Spinal cord (tissue), 10 donors: ENCODE data around the gene FBRSL1. TPM values are rescaled to one million over a fixed set of nuclear protein-coding genes. Genes with fewer than 3 reads are reported as not detected.

Experiments
- DNase-seq, 6 donors: peaks; one replicate each; pipeline versions ENCODE4 v3.0.0 to v3.0.0-alpha.2; 2013 to 2015; ENCODE audit warnings: low spot score in 6 of 6, low read depth in 4 of 6
- H3K27ac ChIP-seq: one replicate; pipeline ENCODE4 v1.5.1; 2013; ENCODE audit warnings: low read depth, low read length, control low read depth
- H3K27me3 ChIP-seq: one replicate; pipeline ENCODE4 v1.6.1; 2013; ENCODE audit warnings: low read length; ENCODE audit not compliant: control insufficient read depth, insufficient read depth
- H3K36me3 ChIP-seq: one replicate; pipeline ENCODE4 v1.6.1; 2013; ENCODE audit warnings: low read length; ENCODE audit not compliant: control insufficient read depth, insufficient read depth
- H3K4me1 ChIP-seq: one replicate; pipeline ENCODE4 v1.6.1; 2013; ENCODE audit warnings: low read length; ENCODE audit not compliant: control insufficient read depth, insufficient read depth
- H3K4me3 ChIP-seq: one replicate; pipeline ENCODE4 v1.5.1; 2013; ENCODE audit warnings: low read depth, low read length, control low read depth
- H3K9me3 ChIP-seq: one replicate; pipeline ENCODE4 v1.6.1; 2013; ENCODE audit warnings: low read length; ENCODE audit not compliant: control insufficient read depth, insufficient read depth
- WGBS: methylation state at CpG from one replicate; pipeline ENCODE4 v1.1.5; 2013; ENCODE audit warnings: missing lambda C conversion rate; ENCODE audit not compliant: insufficient coverage; 5-methylcytosine and 5-hydroxymethylcytosine counted together
- polyA plus RNA-seq, 2 donors: library from polyadenylated mRNA; unstranded; fragments of 120-200 nt; gene quantifications; one replicate each; pipeline ENCODE4 v1.2.1, GENCODE V29; 2013; ENCODE audit not compliant: insufficient read length in 2 of 2
- total RNA-seq, 2 donors: library from RNA; depleted of rRNA in 1 of 2; stranded (reverse); fragments of 120-200 nt in 1 of 2; fragments of >200 nt in 1 of 2; gene quantifications; one replicate each; pipeline versions ENCODE4 v1.2.3 to v1.2.4, GENCODE V29; 2013 to 2014
- donor health status: healthy.

FBRSL1 gene
- total and polyA plus RNA-seq, 4 donors = 4.1 to 106 (median 54.0) TPM

DNA sequence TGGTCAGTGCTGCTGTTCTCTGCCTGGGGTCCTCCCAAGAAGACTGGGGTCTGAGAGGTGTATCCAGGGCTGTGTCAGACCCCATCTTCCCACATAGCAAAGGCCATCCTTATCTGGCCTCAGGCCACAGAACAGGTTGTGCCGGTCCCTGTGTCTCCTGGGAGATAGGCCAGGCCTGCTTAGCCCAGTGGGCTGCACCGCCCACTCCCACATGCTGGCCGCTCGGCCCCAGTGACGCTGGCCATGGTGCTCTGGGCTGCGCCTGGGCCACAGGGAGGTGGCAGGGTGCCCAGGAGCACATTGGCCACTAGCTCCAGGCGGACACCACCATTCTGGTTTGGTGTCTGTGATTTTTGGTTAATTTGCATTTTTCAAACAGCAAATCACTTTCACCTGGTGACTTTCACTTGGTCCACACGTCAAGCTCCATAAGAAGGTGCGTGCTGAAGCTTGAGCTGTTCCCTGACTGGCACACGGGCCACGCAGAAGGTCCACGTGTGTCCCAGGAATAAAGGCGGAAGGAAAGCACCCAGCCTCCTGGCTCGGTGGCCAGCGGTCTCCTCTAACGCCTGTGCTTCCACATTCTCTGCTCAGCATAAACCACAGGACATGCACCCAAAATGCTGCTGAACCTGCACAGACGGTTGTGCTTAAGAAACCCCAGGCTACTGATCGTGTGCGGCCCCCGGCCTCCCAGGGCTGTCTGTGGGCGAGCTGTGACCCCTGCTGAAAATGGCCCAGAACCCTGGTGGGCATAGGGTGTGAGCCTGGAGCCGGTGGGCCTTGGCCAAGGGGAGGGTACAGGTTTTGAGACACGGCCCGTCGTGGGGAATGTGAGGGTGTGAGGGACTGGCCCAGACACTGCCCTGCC is 4.6 kb downstream of the FBRSL1 start:
- Histone ChIP-seq H3K4me1 (peaks cover 70% of the 10 kb centered on the region), H3K36me3 (peaks cover 72% of the 10 kb centered on the region), H3K4me3 (no peak overlapping the region), H3K27ac (no peak overlapping the region), H3K9me3 (no peaks in the 10 kb centered on the region), H3K27me3 (no peaks in the 10 kb centered on the region)
- DNase-seq = no peak
- WGBS = 78% methylated on average over 23 of the region's 25 CpGs

DNA sequence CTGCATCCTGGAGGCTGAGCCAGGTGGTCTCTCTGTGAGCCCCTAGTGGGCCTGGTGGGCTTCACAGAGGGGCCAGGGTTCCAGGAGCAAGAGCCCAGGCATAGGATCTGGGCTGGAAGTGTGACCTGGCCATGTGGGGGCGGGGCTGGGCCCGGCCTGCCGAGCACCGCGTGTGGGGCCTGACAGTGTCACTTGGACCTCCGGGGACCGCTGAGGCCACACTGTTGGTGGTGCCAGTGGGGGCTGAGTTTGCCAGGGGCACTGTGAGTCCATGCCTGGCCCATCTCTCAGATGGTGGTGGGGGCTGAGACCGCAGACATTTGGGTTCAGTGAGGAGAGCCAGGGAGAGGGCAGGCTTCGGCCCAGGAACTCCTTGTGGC is 5.2 kb downstream of the FBRSL1 start:
- H3K4me1 ChIP-seq = peaks cover 76% of the 10 kb centered on the region
- H3K27ac ChIP-seq = no peak overlapping the region
- DNase-seq = no peak
- no peak overlapping the region for H3K4me3 ChIP-seq
- H3K27me3 ChIP-seq = no peaks in the 10 kb centered on the region
- 71% methylated on average over 9 of the region's 9 CpGs for WGBS
- no peaks in the 10 kb centered on the region for H3K9me3 ChIP-seq
- peaks cover 78% of the 10 kb centered on the region for H3K36me3 ChIP-seq

GRCh38 chr12:132495629-132496357 is 5.8 kb downstream of the FBRSL1 start:
- Histone ChIP-seq H3K36me3 (peaks cover 84% of the 10 kb centered on the region), H3K4me3 (no peak overlapping the region), H3K4me1 (peaks cover 81% of the 10 kb centered on the region), H3K27me3 (no peaks in the 10 kb centered on the region), H3K9me3 (no peaks in the 10 kb centered on the region), H3K27ac (no peak overlapping the region)
- no peak for DNase-seq
- WGBS = 66% methylated on average over 30 of the region's 31 CpGs

GRCh38 chr12:132496358-132496669 is 6.4 kb downstream of the FBRSL1 start:
- H3K36me3 ChIP-seq = peaks cover 89% of the 10 kb centered on the region
- H3K27me3 ChIP-seq = no peaks in the 10 kb centered on the region
- no peak overlapping the region for H3K27ac ChIP-seq
- H3K4me1 ChIP-seq = peaks cover 81% of the 10 kb centered on the region
- no peak for DNase-seq
- WGBS = 72% methylated on average over 5 of the region's 10 CpGs
- no peak overlapping the region for H3K4me3 ChIP-seq
- H3K9me3 ChIP-seq = no peaks in the 10 kb centered on the region

- WGBS = 84% methylated on average over 16 of the region's 27 CpGs
- Histone ChIP-seq H3K27me3 (no peaks in the 10 kb centered on the region), H3K4me1 (peaks cover 81% of the 10 kb centered on the region), H3K36me3 (peaks cover 89% of the 10 kb centered on the region), H3K4me3 (no peak overlapping the region), H3K9me3 (no peaks in the 10 kb centered on the region), H3K27ac (no peak overlapping the region)
- no peak for DNase-seq
Observed at GRCh38 chr12:132496710-132497109, 6.8 kb downstream of the FBRSL1 start.

GRCh38 chr12:132497514-132498405 is 7.8 kb downstream of the FBRSL1 start:
- Histone ChIP-seq H3K27ac (no peak overlapping the region), H3K4me1 (peaks cover 81% of the 10 kb centered on the region), H3K36me3 (peaks cover 86% of the 10 kb centered on the region), H3K4me3 (no peak overlapping the region), H3K27me3 (no peaks in the 10 kb centered on the region), H3K9me3 (no peaks in the 10 kb centered on the region)
- WGBS = 82% methylated on average over 25 of the region's 28 CpGs
- no peak for DNase-seq

GRCh38 chr12:132498931-132499330 is 9.0 kb downstream of the FBRSL1 start:
- Histone ChIP-seq H3K9me3 (no peaks in the 10 kb centered on the region), H3K27ac (no peak overlapping the region), H3K4me3 (no peak overlapping the region), H3K36me3 (peaks cover 85% of the 10 kb centered on the region), H3K27me3 (no peaks in the 10 kb centered on the region), H3K4me1 (peaks cover 81% of the 10 kb centered on the region)
- DNase-seq = no peak
- 96% methylated on average over 12 of the region's 12 CpGs for WGBS

DNA sequence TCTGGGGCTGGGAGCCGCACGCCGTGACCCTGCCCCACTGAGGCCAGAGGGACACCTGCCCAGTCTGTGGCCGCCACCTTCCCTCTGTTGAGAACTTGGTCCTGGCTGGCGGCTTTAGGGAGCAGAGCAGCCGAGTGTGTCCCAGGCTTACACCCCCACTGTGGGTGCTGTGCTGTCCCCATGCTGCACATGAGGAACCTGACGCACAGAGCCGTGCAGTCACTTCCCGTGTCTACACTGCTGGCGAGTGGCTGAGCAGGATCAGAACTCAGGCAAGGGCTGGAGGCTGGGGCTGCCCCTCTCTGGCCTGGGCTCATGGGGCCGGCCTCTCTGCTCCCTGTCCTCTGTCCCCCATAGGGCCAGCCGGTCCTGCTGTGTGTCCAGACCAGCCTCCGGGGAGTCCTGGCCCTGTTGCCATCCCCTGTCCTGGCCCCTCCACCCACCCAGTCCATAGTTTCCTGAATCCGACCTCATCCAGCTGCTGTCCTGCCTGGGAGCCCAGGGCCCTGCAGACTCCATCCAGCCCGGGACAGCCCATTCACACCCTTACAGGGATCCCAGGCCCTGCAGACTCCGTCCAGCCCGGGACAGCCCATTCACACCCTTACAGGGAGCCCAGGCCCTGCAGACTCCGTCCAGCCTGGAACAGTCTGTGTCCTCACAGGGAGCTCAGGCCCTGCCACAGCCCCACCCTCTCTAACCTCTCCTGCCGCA is 10.3 kb downstream of the FBRSL1 start:
- H3K27ac ChIP-seq = no peak overlapping the region
- H3K9me3 ChIP-seq = no peaks in the 10 kb centered on the region
- DNase-seq = no peak
- H3K36me3 ChIP-seq = peaks cover 85% of the 10 kb centered on the region
- H3K4me3 ChIP-seq = no peak overlapping the region
- H3K27me3 ChIP-seq = no peaks in the 10 kb centered on the region
- 78% methylated on average over 19 of the region's 19 CpGs for WGBS
- peaks cover 80% of the 10 kb centered on the region for H3K4me1 ChIP-seq

DNA sequence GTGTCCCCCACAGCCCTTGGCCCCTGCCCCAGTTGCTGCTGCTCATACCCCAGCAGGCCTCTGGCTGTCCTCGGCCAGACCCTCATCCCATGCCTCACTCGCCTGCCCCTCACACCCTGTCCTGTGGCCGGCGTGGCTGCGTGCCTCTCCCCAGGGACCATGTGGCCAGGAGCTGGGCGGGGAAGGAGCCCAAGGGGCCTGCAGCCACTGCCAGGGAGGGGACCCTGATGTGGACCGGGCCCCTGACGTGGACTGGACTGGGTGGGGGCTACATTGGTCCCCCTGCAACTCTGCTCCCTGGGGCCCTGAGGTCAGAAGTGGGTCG is 10.9 kb downstream of the FBRSL1 start:
- H3K9me3 ChIP-seq = no peaks in the 10 kb centered on the region
- no peak for DNase-seq
- no peak overlapping the region for H3K4me3 ChIP-seq
- peaks cover 80% of the 10 kb centered on the region for H3K4me1 ChIP-seq
- no peak overlapping the region for H3K27ac ChIP-seq
- 78% methylated on average over 9 of the region's 9 CpGs for WGBS
- peaks cover 85% of the 10 kb centered on the region for H3K36me3 ChIP-seq
- no peaks in the 10 kb centered on the region for H3K27me3 ChIP-seq
